ENCODE data around the gene SSX5. TPM values are rescaled to one million over a fixed set of nuclear protein-coding genes. Genes with fewer than 3 reads are reported as not detected.

The SSX5 gene
- total and polyA plus RNA-seq, 10 of the 15 experiments (the other 5 are each of a cell fraction or from before 2014, with no cell fraction given) = 0.05 TPM; not detected in 9

DNA sequence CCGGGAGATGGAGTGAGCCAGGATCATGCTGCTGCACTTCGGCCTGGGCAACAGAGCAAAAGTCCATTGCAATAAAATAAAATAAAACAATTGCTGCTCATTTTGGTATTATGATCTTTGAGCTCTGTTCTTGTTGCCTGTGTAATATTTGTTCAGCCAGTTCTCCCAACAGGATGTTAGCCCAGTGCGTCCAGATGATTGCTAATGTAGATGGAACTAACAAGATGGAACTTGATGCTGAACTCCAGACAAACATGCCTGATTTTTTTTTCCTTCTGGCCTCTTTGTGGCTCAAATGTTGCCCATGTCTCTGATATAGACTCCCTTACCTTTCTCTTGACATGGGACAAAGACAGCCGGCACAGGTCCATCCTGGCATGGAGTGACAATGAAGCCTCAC is 15.8 kb downstream of the SSX5 start:
- FAIRE-seq (no peak), ATAC-seq (no peak), DNase-seq (ENCODE audit: low read depth, low spot score) (no peak)
- no peaks in the 10 kb centered on the region for H3K79me2 ChIP-seq (ENCODE audit: control insufficient read depth, insufficient read depth, low read length)
- no peak overlapping the region for H2AFZ ChIP-seq (ENCODE audit: control insufficient read depth, low read depth, low read length)
- in situ Hi-C loops (cut with MboI) (no loop called here), intact Hi-C loops (cut with micrococcal nuclease; ENCODE audit: unreplicated experiment) (no loop called here)
- no TSS peak for BruUV-seq (replicated peaks)
- POLR2A ChIA-PET = no interaction called here
- 58% methylated on average over 4 of the region's 4 CpGs for WGBS (ENCODE audit: insufficient coverage, insufficient replicate concordance, low lambda C conversion rate, missing lambda C conversion rate)
- CTCF ChIA-PET = no interaction called here
- H4K20me1 ChIP-seq (ENCODE audit: control insufficient read depth, insufficient read depth) = no peaks in the 10 kb centered on the region
- H3K4me3 ChIP-seq = no peak overlapping the region
- H3K9me3 ChIP-seq (replicated peaks; ENCODE audit: control insufficient read depth, insufficient read depth, low read length) = no peaks in the 10 kb centered on the region
- no peak overlapping the region for H3K27ac ChIP-seq (ENCODE audit: control insufficient read depth, insufficient read depth)
- RAD21 ChIA-PET (ENCODE audit: unreplicated experiment) = no interaction called here
- H3K27me3 ChIP-seq (replicated peaks in 1 of 2; ENCODE audit: control insufficient read depth in 2 of 2, insufficient read depth in 2 of 2, low read length in 1 of 2) = no peaks in the 10 kb centered on the region
- TF ChIP-seq EED (IDR thresholded peaks at IDR 0.05; ENCODE audit: low read depth) = no peak
- TF ChIP-seq ATF7 (IDR thresholded peaks at IDR 0.05; ENCODE audit: low read depth) = no peak
- TF ChIP-seq STAT3 (IDR thresholded peaks at IDR 0.05; ENCODE audit: low read depth, low read length) = no peak
- no peak for TF ChIP-seq SIX5 (IDR thresholded peaks at IDR 0.05; ENCODE audit: low read depth, low read length, severe bottlenecking)
- no peaks in the 10 kb centered on the region for H3K4me1 ChIP-seq (ENCODE audit: control insufficient read depth, insufficient read depth, low read length)
- H3K9ac ChIP-seq (ENCODE audit: control insufficient read depth, insufficient read depth, low read length) = no peak overlapping the region
- SMC1A ChIA-PET (ENCODE audit: uncharacterized antibody, unreplicated experiment) = no interaction called here
- no peak overlapping the region for H3K4me2 ChIP-seq (ENCODE audit: control insufficient read depth, insufficient read depth)
- H3K36me3 ChIP-seq (ENCODE audit: control insufficient read depth in 2 of 2, insufficient read depth in 2 of 2, low read length in 1 of 2) = no peaks in the 10 kb centered on the region

GRCh38 chrX:48179691-48180090 is 16.9 kb downstream of the SSX5 start:
- Histone ChIP-seq H3K4me1 (ENCODE audit: control insufficient read depth, insufficient read depth, low read length) (no peaks in the 10 kb centered on the region), H3K9ac (ENCODE audit: control insufficient read depth, insufficient read depth, low read length) (no peak overlapping the region), H2AFZ (ENCODE audit: control insufficient read depth, low read depth, low read length) (no peak overlapping the region), H3K79me2 (ENCODE audit: control insufficient read depth, insufficient read depth, low read length) (no peaks in the 10 kb centered on the region), H3K27me3 (replicated peaks in 1 of 2; ENCODE audit: control insufficient read depth in 2 of 2, insufficient read depth in 2 of 2, low read length in 1 of 2) (no peaks in the 10 kb centered on the region), H3K4me2 (ENCODE audit: control insufficient read depth, insufficient read depth) (no peak overlapping the region), H3K4me3 (no peak overlapping the region), H3K27ac (ENCODE audit: control insufficient read depth, insufficient read depth) (no peak overlapping the region), H3K36me3 (ENCODE audit: control insufficient read depth in 2 of 2, insufficient read depth in 2 of 2, low read length in 1 of 2) (no peaks in the 10 kb centered on the region), H3K9me3 (replicated peaks; ENCODE audit: control insufficient read depth, insufficient read depth, low read length) (no peaks in the 10 kb centered on the region), H4K20me1 (ENCODE audit: control insufficient read depth, insufficient read depth) (no peaks in the 10 kb centered on the region)
- DNase-seq (ENCODE audit: low read depth, low spot score) = no peak
- RAD21 ChIA-PET (ENCODE audit: unreplicated experiment) = no interaction called here
- intact Hi-C loops (cut with micrococcal nuclease; ENCODE audit: unreplicated experiment) (no loop called here), in situ Hi-C loops (cut with MboI) (no loop called here)
- ATAC-seq = no peak
- CTCF ChIA-PET = no interaction called here
- no TSS peak for BruUV-seq (replicated peaks)
- POLR2A ChIA-PET = no interaction called here
- SMC1A ChIA-PET (ENCODE audit: uncharacterized antibody, unreplicated experiment) = no interaction called here
- WGBS (ENCODE audit: insufficient coverage, insufficient replicate concordance, low lambda C conversion rate, missing lambda C conversion rate) = 28% methylated on average over 4 of the region's 4 CpGs
- no peak for FAIRE-seq
- TF ChIP-seq CEBPB (IDR thresholded peaks at IDR 0.05; ENCODE audit: borderline replicate concordance in 1 of 2, low read depth in 2 of 2, low read length in 2 of 2) (no peak), ASH2L (IDR thresholded peaks at IDR 0.05; ENCODE audit: borderline replicate concordance, low read depth) (no peak), SPI1 (IDR thresholded peaks at IDR 0.05; ENCODE audit: borderline replicate concordance, insufficient read depth, low read depth, low read length) (no peak), PAX8 (IDR thresholded peaks at IDR 0.05) (no peak)
- TF ChIP-seq, protein P1, sequence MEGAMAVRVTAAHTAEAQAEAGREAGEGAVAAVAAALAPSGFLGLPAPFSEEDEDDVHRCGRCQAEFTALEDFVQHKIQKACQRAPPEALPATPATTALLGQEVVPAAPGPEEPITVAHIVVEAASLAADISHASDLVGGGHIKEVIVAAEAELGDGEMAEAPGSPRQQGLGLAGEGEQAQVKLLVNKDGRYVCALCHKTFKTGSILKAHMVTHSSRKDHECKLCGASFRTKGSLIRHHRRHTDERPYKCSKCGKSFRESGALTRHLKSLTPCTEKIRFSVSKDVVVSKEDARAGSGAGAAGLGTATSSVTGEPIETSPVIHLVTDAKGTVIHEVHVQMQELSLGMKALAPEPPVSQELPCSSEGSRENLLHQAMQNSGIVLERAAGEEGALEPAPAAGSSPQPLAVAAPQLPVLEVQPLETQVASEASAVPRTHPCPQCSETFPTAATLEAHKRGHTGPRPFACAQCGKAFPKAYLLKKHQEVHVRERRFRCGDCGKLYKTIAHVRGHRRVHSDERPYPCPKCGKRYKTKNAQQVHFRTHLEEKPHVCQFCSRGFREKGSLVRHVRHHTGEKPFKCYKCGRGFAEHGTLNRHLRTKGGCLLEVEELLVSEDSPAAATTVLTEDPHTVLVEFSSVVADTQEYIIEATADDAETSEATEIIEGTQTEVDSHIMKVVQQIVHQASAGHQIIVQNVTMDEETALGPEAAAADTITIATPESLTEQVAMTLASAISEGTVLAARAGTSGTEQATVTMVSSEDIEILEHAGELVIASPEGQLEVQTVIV (IDR thresholded peaks at IDR 0.05; ENCODE audit: borderline replicate concordance, partially characterized antibody) = no peak
- TF ChIP-seq, protein P2, sequence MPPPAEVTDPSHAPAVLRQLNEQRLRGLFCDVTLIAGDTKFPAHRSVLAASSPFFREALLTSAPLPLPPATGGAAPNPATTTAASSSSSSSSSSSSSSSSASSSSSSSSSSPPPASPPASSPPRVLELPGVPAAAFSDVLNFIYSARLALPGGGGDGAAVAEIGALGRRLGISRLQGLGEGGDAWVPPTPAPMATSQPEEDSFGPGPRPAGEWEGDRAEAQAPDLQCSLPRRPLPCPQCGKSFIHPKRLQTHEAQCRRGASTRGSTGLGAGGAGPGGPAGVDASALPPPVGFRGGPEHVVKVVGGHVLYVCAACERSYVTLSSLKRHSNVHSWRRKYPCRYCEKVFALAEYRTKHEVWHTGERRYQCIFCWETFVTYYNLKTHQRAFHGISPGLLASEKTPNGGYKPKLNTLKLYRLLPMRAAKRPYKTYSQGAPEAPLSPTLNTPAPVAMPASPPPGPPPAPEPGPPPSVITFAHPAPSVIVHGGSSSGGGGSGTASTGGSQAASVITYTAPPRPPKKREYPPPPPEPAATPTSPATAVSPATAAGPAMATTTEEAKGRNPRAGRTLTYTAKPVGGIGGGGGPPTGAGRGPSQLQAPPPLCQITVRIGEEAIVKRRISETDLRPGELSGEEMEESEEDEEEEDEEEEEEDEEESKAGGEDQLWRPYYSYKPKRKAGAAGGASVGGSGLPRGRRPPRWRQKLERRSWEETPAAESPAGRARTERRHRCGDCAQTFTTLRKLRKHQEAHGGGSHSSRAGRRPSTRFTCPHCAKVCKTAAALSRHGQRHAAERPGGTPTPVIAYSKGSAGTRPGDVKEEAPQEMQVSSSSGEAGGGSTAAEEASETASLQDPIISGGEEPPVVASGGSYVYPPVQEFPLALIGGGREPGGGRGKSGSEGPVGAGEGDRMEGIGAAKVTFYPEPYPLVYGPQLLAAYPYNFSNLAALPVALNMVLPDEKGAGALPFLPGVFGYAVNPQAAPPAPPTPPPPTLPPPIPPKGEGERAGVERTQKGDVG (CRISPR knock-in tag; IDR thresholded peaks at IDR 0.05) = no peak

All from GM12878 (cell line).